T-helper 2 cell (primary cell): ENCODE data around the gene CCDC50.

Experiments used
- DNase-seq, 5 experiments: peaks; one replicate each; pipeline versions ENCODE4 v3.0.0 to v3.0.0-alpha.2; 2012 to 2022

CCDC50 gene

GRCh38 chr3:191430103-191430502, 100.9 kb downstream of the CCDC50 start:
- no peak for DNase-seq

- DNase-seq: no peak
Measured at GRCh38 chr3:191431160-191431822, 102.1 kb downstream of the CCDC50 start.

GRCh38 chr3:191432162-191432561, 103.0 kb downstream of the CCDC50 start:
- no peak for DNase-seq

GRCh38 chr3:191434024-191434423, 104.8 kb downstream of the CCDC50 start:
- no peak for DNase-seq

- no peak for DNase-seq
Measured at GRCh38 chr3:191435981-191436380, 106.8 kb downstream of the CCDC50 start.

- DNase-seq: no peak
Measured at GRCh38 chr3:191438150-191438814, 109.1 kb downstream of the CCDC50 start.

GRCh38 chr3:191440532-191440931, 111.3 kb downstream of the CCDC50 start:
- no peak for DNase-seq

- DNase-seq: no peak
Measured at GRCh38 chr3:191441687-191442086, 112.5 kb downstream of the CCDC50 start.

GRCh38 chr3:191444569-191444968, 115.4 kb downstream of the CCDC50 start:
- DNase-seq: no peak
